GM12878 (cell line): ENCODE data around the gene CLASP1. TPM values are rescaled to one million over a fixed set of nuclear protein-coding genes. Genes with fewer than 3 reads are reported as not detected.
"Not testable (repeated sequence)": the region's sequence is repeated elsewhere in the genome, so short reads cannot be mapped to it uniquely, and the experiment has no call there.

Experiments
- ATAC-seq: fragments of 200-7000 bp; cut with Tn5 transposase; 3 replicates; pipeline ENCODE4 v1.9.1; 2020; ENCODE audit warnings: mild to moderate bottlenecking, moderate library complexity
- BruUV-seq: library from RNA; stranded (reverse); fragments of 400-500 nt; replicated peaks from 2 replicates; lab custom pipeline; 2021; lab: Mats Ljungman, UMichigan
- CTCF ChIA-PET: fragments of 300-600 bp; sonication (Branson Sonifier 250); formaldehyde crosslinking; extraction: SDS; loops from one replicate; lab custom pipeline; 2021; ENCODE audit warnings: inconsistent platforms; lab: Yijun Ruan, JAX
- POLR2A ChIA-PET: fragments of 350-600 bp; formaldehyde crosslinking; extraction: SDS; loops from one replicate; lab custom pipeline; 2021; ENCODE audit warnings: inconsistent platforms; lab: Charles Lee
- RAD21 ChIA-PET: fragments of 300-600 bp; sonication (Branson Sonifier 250); formaldehyde crosslinking; loops from one replicate; lab custom pipeline; 2023; ENCODE audit warnings: antibody characterized with exemption; ENCODE audit not compliant: unreplicated experiment; lab: Charles Lee
- SMC1A ChIA-PET: fragments of 300-600 bp; sonication (Branson Sonifier 250); formaldehyde crosslinking; loops from one replicate; lab custom pipeline; 2023; ENCODE audit not compliant: unreplicated experiment, uncharacterized antibody; lab: Charles Lee
- DNase-seq: peaks from one replicate; pipeline ENCODE4 v3.0.0-alpha.2; 2011; ENCODE audit warnings: low read depth, low spot score
- FAIRE-seq: peaks from 3 replicates; lab custom pipeline; 2011; peaks lifted over from hg19 to GRCh38; lab: Jason Lieb, UNC
- H2AFZ ChIP-seq: 2 replicates; pipeline ENCODE4 v1.6.0; 2011; ENCODE audit warnings: low read depth, low read length, control low read depth; ENCODE audit not compliant: control insufficient read depth
- H3K27ac ChIP-seq: 2 replicates; pipeline ENCODE4 v1.5.1; 2011; ENCODE audit warnings: control low read depth; ENCODE audit not compliant: control insufficient read depth, insufficient read depth
- H3K27me3 ChIP-seq, 2 experiments: replicated peaks in 1 of 2; 2 replicates each; pipeline versions ENCODE4 v1.6.0 to v1.6.1; 2011; ENCODE audit warnings: low read length in 1 of 2; ENCODE audit not compliant: control insufficient read depth in 2 of 2, insufficient read depth in 2 of 2
- H3K36me3 ChIP-seq, 2 experiments: 2 replicates each; pipeline ENCODE4 v1.5.1; 2011; ENCODE audit warnings: low read length in 1 of 2; ENCODE audit not compliant: control insufficient read depth in 2 of 2, insufficient read depth in 2 of 2
- H3K4me1 ChIP-seq: 2 replicates; pipeline ENCODE4 v1.6.1; 2011; ENCODE audit warnings: mild to moderate bottlenecking, low read length, moderate library complexity, mixed read lengths; ENCODE audit not compliant: control insufficient read depth, insufficient read depth
- H3K4me2 ChIP-seq: 2 replicates; pipeline ENCODE4 v1.6.0; 2011; ENCODE audit warnings: control low read depth; ENCODE audit not compliant: control insufficient read depth, insufficient read depth
- H3K4me3 ChIP-seq: fragments of 200-600 bp; sonication (generic); 2 replicates; pipeline ENCODE4 v1.5.1; 2016
- H3K79me2 ChIP-seq: 2 replicates; pipeline ENCODE4 v1.6.0; 2011; ENCODE audit warnings: low read length; ENCODE audit not compliant: control insufficient read depth, insufficient read depth
- H3K9ac ChIP-seq: 2 replicates; pipeline ENCODE4 v1.8.0; 2011; ENCODE audit warnings: low read length, control low read depth, mixed read lengths; ENCODE audit not compliant: control insufficient read depth, insufficient read depth
- H3K9me3 ChIP-seq: replicated peaks from 3 replicates; pipeline ENCODE4 v1.5.1; 2011; ENCODE audit warnings: mild to moderate bottlenecking, low read length; ENCODE audit not compliant: control insufficient read depth, insufficient read depth
- H4K20me1 ChIP-seq: 2 replicates; pipeline ENCODE4 v1.6.0; 2011; ENCODE audit not compliant: control insufficient read depth, insufficient read depth
- BMI1 ChIP-seq: fragments of 450-650 bp; IDR thresholded peaks from 2 replicates; pipeline ENCODE4 v1.6.1; 2016; ENCODE audit warnings: mild to moderate bottlenecking, moderate library complexity, borderline replicate concordance
- IRF4 ChIP-seq: IDR thresholded peaks from 2 replicates; pipeline ENCODE4 v1.6.1; 2011; ENCODE audit warnings: low read depth, low read length
- POU2F2 ChIP-seq: IDR thresholded peaks from 3 replicates; pipeline ENCODE4 v1.6.1; 2011; ENCODE audit warnings: low read depth, mild to moderate bottlenecking, low read length, borderline replicate concordance
- STAT3 ChIP-seq: IDR thresholded peaks from 2 replicates; pipeline ENCODE4 v1.6.1; 2011; ENCODE audit warnings: low read depth, low read length, improper control_type of control experiment
- WGBS: methylation state at CpG from one replicate; pipeline ENCODE4 v1.1.6; 2016; ENCODE audit warnings: low lambda C conversion rate; ENCODE audit not compliant: insufficient replicate concordance, insufficient coverage; ENCODE audit errors: missing lambda C conversion rate; 5-methylcytosine and 5-hydroxymethylcytosine counted together
- in situ Hi-C: fragments of 300-500 bp; cut with MboI; formaldehyde crosslinking; loops from 9 replicates; pipeline ENCODE4 v1.14.3; 2018; ENCODE audit warnings: mixed read lengths
- intact Hi-C: fragments of 100-400 bp; cut with micrococcal nuclease; formaldehyde crosslinking; loops from one replicate; pipeline ENCODE4 v1.14.2; 2022; ENCODE audit not compliant: unreplicated experiment
- polyA plus RNA-seq, 11 experiments: library from polyadenylated mRNA; depleted of rRNA in 4 of 11; unstranded in 6 of 11; stranded (reverse) in 5 of 11; fragments of >200 nt; fragmentation: Nextera tagmentation in 4 of 11; fragmentation: Illumina TruSeq in 1 of 11; extraction: Ambion mirVana in 4 of 11; extraction: Trizol in 1 of 11; gene quantifications; 1 replicate in 1 of 11; 2 replicates in 10 of 11; pipeline versions ENCODE4 v1.2.1 to v1.2.3, GENCODE V29; 2011 to 2016; ENCODE audit warnings: inconsistent platforms in 2 of 11, missing spikeins in 2 of 11, low read depth in 1 of 11
- total RNA-seq, 4 experiments: library from RNA; depleted of rRNA in 3 of 4; stranded (reverse); fragments of >200 nt in 3 of 4; fragmentation: Illumina TruSeq in 1 of 4; extraction: Trizol in 1 of 4; gene quantifications; 2 replicates each; pipeline versions ENCODE4 v1.2.1 to v1.2.3, GENCODE V29; 2013 to 2021

Gene CLASP1
- total and polyA plus RNA-seq, 10 of the 15 experiments (the other 5 are each of a cell fraction or from before 2014, with no cell fraction given), result 1.4 to 62.4 (median 32.9) TPM

- Histone ChIP-seq H3K36me3 (no peaks in the 10 kb centered on the region), H3K27me3 (no peaks in the 10 kb centered on the region; a peak in 1 of 4 replicates), H4K20me1 (no peaks in the 10 kb centered on the region), H3K4me2 (no peak overlapping the region)
- BruUV-seq, result no TSS peak
- no peak for ATAC-seq
- TF ChIP-seq IRF4 (no peak), POU2F2 (no peak), STAT3 (no peak), BMI1 (no peak)
- TF ChIP-seq, all 136 proteins: peak for 0
- Histone ChIP-seq H3K9me3 (peaks cover 7% of the 10 kb centered on the region), H3K4me3 (no peak overlapping the region), H3K27ac (no peak overlapping the region), H3K79me2 (no peaks in the 10 kb centered on the region), H2AFZ (no peak overlapping the region), H3K4me1 (no peaks in the 10 kb centered on the region), H3K9ac (no peak overlapping the region)
- in situ Hi-C loops, result no loop called here
- ChIA-PET CTCF (interaction anchor here (1.1 to 1.2 kb wide), 2 partner anchors 15 to 28 kb away, joined by 3 read pairs; partner anchors contain the start of gene CLASP1), RAD21 (interaction anchor here (1.3 kb wide), 1 partner anchor 24 kb away, joined by 5 read pairs; no protein-coding TSS in a partner anchor), SMC1A (interaction anchor here (1.1 to 1.8 kb wide), 3 partner anchors 9 to 149 kb away, joined by 3 to 5 read pairs (median 4); no protein-coding TSS in a partner anchor), POLR2A (interaction anchor here (0.5 to 1.3 kb wide), 3 partner anchors 12 to 33 kb away, joined by 3 to 4 read pairs (median 3); no protein-coding TSS in a partner anchor)
- DNase-seq, result no peak
- FAIRE-seq, result no peak
- intact Hi-C loops, result no loop called here
These were observed 28.6 kb upstream of the CLASP1 start for GRCh38 chr2:121677855-121678254.

DNA sequence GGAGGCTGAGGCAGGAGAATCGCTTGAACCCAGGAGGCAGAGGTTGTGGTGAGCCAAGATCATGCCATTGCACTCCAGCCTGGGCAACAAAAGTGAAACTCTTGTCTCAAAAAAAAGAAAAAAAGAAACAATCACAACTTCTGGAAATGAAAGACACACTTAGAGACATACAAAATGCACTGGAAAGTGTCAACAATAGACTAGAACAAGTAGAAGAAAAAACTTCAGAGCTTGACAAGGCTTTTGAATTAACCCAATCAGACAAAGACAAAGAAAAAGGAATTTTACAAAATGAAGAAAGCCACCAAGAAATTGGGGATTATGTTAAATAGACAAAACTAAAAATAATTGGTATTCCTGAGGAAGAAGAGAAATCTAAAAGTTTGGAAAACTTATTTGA lies 22.4 kb upstream of the CLASP1 start:
- H3K79me2 ChIP-seq, H3K4me2 ChIP-seq, H2AFZ ChIP-seq, H3K4me1 ChIP-seq, ATAC-seq, in situ Hi-C loops, H3K9me3 ChIP-seq, H3K27me3 ChIP-seq, H3K27ac ChIP-seq, SMC1A ChIA-PET, H4K20me1 ChIP-seq, FAIRE-seq, DNase-seq, RAD21 ChIA-PET, H3K9ac ChIP-seq, BruUV-seq, H3K36me3 ChIP-seq, CTCF ChIA-PET, POLR2A ChIA-PET, H3K4me3 ChIP-seq, intact Hi-C loops: not testable (repeated sequence)
- 60% methylated on average over 1 of the region's 1 CpG for WGBS
